ENCODE measurements around the gene PLA2G6.
"Not testable (repeated sequence)": the region's sequence is repeated elsewhere in the genome, so short reads cannot be mapped to it uniquely, and the experiment has no call there.

PLA2G6 gene

DNA sequence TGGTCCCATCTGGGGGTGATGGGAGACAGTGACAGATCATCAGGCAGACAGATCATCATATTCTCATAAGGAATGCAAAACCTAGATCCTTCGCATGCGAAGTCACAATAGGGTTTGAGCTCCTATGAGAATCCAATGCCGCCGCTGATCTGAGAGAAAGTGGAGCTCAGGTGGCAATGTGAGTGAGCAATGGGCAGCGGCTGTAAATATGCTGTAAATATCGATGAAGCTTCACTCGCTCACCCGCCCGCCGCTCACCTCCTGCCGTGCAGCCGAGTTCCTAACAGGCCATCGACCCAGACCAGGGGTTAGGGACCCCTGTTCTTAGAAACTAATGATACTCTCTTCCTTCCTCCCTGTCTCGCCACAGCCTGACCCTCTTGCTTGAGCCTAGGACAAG is 9.4 kb upstream of the PLA2G6 start:
- DNase-seq = no peak

DNA sequence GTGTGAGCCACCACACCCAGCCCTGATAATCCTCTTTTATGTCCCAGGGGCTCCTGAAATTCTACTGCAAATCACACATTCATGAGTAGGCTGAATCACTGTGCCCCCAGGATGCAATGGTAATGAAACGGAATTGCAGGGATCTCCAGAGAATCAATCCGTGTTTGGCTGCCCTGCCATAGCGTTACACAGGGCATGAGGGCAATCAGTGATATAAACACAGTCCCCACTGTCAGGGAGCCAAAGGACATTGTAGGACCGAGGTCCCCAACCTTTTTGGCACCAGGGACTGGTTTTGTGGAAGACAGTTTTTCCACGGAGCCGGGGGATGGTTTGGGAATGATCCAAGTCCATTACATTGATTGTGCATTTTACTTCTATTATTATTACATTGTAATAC is 9.0 kb upstream of the PLA2G6 start:
- DNase-seq = no peak

DNA sequence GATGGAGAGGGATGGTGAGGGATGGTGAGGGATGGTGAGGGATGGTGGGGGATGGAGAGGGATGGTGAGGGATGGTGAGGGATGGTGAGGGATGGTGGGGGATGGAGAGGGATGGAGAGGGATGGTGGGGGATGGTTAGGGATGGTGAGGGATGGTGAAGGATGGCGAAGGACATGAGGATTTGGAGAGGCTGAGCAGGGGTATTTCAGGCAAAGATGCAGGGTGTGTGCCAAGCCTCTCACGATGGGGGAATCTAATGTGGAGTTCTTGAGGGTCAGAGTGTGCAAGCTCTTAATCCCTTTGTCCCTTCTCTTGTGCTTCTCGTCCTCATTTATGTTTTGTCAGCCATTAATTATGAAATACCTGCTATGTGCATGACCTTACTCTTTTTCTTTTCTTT is 7.5 kb upstream of the PLA2G6 start:
- DNase-seq = no peak

DNA sequence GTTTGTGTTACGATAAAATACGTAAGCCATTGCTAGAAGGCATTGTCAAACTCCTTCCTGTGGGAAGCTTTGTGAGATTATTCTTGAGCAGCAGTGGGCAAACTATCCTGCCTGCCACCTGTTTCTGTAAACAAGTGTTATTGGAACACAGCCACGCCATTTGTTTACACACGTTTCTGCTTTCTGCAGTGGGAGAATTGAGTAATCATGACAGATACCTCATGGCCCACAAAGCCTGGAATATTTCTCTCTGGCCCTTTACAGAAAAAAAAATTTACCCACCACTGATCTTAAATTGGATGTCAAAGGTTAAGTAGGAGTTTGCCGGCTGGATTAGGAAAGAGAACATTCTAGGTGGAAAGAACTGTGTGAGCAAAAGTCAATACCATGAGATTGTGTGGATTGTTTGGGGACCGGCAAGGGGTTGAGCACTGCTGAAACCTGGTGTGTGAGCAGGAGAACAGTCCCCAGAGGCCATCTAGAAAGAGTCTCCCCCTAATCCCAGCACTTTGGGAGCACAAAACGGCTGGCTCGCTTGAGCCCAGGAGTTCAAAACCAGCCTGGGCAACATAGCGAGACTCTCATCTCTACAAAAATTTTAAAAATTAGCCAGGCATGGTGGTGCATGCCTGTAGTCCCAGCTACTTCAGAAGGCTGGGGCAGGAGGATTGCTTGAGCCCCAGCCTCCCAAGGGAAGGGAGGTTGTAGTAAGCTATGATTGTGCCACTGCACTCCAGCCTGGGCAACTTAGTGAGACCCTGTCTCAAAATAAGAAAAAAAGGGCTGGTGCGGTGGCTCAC is 6.0 kb upstream of the PLA2G6 start:
- no peak for DNase-seq

DNA sequence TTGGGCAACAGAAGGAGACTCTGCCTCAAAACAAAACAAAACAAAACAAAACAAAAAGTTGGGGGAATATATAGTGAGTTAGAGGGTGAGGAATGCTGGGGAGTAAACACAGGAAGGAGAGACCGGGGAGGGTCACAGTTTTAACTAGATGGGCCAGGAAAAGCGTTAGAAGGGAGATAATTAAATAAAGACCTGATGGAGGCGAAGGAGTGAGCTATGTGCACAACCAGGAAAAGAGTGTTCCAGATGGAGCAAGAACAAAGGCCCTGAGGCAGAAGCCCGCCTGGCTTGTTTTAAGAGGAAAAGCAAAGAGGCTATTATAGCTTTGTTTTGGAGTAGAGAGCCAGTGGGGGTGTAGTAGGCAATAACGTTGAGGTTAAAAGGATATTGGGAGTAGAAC is 4.8 kb upstream of the PLA2G6 start:
- DNase-seq = no peak

DNA sequence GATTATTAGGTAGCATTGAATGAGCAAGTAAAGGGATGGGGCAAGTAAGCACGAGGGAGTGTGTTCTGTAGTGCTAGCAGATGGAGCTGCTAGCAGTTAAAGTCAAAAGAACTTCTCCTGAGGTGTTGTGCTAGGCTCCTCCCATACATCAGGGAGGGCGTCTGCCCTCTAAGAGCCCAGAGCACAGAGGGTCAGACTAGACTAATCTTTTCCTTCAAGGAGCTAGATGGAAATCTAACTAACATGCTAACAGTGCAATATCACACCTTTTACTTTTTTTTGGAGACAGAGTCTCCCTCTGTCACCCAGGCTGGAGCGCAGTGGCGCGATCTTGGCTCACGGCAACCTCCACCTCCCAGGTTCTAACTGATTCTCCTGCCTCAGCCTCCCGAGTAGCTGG is 3.2 kb upstream of the PLA2G6 start:
- DNase-seq = no peak

DNA sequence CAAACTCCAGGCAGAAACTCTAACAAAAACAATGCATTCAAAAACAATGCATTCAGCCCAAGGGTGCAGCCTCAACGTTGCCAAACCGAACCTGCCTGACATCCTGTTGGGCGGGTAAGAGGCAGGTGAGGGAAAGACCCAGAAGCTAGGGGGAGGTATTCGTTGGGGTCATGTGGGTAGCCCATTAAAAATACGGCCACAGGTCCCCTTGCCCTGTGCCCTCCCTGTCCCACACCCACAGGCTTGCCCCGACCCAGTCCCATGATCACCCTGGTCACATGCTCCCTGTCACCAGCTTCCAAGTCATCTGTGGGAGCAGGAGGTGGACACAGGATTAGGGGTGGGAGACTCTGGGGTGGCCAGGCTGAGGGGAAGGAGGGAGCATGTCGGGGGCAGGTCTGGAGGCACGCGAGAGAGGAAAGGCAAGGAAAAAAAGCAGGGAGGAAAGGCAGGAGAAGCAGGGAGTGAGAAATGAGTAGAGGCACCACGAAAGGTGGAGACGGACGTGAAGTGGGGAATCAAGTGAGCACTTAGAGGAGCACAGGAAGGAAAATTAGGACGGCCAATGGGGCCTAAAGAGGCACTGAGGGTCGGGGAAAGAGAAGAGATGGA is 683 bp downstream of the PLA2G6 start:
- no peak for DNase-seq

DNA sequence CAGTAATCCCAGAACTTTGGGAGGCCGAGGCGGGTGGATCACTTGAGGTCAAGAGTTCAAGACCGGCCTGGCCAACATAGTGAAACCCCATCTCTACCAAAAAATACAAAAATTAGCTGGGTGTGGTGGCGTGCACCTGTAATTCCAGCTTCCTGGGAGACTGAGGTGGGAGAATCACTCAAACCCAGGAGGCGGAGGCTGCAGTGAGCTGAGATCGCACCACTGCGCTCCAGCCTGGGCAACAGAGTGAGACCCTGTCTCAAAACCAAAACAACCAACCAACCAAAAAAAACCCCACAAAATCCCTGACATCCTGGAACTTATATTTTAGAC is 3.1 kb downstream of the PLA2G6 start:
- DNase-seq = not testable (repeated sequence)

DNA sequence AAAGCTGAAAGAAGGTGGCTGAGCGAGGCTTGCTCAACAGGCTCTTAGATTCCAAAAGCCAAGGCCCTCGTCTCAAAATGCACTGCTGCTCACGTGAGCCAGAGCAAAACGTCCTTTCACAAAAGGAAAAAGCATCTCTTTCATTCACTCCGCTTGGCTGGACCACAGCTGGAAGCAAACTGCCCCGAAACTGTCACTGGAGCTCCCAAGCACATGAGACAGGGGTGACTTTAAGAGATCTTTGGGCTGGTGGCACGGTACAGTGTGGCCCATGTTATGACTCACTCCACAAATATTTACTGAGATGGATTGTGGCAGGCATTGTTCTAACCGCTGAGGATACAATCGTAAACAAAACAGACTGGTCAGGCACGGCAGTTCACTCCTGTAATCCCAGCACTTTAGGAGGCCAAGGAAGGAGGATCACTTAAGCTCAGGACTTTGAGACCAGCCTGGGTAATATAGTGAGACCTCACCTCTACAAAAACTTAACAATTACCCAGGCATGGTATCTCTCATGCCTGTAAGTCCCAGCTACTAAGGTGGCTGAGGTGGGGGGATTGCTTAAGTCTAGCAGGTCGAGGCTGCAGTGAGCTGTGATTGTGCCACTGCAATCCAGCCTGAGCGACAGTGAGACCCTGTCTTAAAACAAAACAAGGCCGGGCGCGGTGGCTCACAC is 3.6 kb downstream of the PLA2G6 start:
- DNase-seq = no peak

DNA sequence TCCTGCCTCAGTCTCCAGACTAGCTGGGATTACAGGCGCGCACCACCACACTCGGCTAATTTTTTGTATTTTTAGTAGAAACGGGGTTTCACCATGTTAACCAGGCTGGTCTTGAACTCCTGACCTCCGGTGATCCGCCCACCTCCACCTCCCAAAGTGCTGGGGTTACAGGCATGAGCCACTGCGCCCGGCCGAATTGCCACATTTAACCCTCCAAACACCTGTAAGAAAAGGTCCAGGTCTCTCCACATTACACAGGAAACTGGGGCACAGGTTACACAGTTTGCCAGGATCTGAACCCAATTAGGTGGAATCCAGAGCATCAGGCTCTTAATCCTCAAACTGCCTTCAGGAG is 4.1 kb downstream of the PLA2G6 start:
- DNase-seq = not testable (repeated sequence)

DNA sequence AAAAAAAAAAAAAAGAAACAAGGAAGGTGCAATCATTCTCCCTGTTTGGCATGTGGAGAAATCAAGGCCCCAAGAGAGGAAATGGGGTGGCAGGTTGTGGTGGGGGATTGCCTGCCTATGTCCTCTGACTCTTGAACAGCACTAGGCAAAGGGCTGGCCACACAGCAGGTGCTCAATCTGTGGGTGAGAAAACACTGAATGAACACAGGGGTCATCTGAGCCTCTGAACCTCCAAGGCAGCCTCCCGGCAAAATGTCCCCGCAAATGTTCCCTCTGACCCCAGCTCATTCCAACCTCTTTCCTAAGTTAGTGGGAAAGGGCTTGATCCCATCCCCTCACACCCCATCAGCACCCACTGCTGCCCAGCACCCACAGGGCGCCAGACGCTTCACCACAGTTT is 4.6 kb downstream of the PLA2G6 start:
- DNase-seq = no peak

DNA sequence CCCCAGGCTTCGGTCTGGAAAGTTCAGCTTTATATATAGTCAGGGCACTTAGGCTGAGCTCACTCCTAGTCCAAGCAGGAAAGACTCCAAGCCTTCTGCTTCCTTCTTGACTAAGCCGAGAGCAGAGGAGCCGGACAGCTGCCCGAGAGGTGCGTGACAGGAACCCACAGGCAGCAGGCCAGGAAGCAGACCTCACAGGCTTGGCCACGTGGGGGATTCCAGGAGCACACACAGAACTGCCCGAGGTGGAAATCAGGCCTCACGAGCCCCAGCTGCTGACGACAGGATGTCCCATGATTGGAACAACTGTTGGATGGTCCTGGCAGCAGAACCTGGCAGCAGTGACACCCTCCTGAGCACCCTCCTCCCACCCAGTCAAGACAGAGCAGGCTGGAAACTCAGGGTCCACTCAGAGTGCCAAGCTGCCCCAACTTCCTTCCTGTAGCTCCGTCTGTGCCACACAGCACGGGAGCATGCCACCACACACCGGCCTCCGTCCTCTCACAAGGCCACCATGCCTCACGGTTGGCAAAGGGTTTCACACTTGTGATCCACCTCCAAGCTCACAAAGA is 5.4 kb downstream of the PLA2G6 start:
- no peak for DNase-seq

DNA sequence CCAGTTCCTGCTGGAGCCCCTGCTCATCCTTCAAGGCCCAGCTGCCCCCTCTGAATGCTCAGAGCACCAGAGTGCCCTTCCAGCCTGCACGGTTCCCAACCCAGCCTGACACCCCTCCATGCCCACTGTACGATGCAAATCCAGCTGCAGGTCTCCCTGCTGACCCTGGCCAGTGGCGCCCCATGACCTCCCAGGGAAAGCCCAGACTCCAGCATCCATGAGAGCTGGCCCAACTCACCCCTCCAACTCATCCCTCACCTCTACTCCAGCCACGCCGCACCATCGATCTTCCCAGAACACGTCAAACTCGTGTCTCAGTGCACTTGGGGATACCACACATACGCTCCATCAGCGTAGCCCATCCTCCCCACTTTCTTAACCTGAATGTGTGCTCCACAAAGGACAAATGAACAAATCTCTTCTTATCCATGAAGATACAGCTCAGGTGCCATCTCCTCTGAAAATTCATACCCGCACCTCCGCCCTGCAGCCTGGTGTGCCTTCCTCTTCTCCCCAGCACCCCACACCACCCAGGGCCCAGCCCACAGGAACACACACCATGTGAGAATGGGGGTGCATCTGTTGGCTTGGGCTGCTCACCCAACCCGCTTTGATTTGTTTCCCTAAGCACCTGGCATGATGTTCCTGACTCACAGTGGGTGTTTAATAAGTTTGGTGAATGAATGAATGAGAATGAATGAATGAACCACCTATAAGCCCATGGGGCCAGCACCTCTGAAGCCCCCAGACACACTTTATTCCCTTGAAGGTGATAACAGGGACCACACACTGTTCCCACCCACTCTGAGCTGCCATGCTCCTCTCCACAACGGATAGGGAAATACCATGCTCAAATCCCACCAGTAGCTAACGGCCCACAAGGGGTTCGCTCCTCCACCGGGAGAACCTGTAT is 6.2 kb downstream of the PLA2G6 start:
- no peak for DNase-seq

DNA sequence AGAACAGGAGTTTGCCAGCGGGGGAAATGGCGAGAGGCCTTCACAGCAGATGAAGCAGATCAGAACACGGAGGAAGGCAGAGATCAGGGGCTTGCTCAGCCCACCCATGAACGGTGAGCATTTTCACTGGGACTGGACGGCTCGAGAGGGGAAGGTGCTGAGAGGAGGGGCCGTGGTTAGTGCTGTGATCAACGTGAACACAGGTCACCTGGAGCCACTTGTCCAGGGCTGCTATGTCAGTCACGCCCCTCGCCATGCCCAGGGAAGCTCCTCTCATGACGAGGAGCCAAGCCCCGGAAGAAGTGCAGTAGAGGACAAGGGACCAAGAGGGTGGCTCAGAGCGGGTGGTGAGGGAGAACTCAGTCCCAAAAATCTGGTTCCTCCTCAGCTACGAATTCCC is 7.0 kb downstream of the PLA2G6 start:
- no peak for DNase-seq

DNA sequence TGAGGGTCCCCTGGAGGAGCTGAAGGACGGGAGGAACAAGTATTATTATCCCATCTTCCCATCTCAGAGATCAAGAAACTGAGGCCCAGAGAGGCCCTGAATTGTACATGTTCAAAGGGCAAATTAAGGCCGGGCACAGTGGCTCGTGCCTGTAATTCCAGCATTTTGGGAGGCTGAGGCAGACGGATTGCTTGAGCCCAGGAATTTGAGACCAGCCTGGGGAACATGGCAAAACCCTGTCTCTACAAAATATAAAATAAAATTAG is 8.1 kb downstream of the PLA2G6 start:
- DNase-seq = no peak

DNA sequence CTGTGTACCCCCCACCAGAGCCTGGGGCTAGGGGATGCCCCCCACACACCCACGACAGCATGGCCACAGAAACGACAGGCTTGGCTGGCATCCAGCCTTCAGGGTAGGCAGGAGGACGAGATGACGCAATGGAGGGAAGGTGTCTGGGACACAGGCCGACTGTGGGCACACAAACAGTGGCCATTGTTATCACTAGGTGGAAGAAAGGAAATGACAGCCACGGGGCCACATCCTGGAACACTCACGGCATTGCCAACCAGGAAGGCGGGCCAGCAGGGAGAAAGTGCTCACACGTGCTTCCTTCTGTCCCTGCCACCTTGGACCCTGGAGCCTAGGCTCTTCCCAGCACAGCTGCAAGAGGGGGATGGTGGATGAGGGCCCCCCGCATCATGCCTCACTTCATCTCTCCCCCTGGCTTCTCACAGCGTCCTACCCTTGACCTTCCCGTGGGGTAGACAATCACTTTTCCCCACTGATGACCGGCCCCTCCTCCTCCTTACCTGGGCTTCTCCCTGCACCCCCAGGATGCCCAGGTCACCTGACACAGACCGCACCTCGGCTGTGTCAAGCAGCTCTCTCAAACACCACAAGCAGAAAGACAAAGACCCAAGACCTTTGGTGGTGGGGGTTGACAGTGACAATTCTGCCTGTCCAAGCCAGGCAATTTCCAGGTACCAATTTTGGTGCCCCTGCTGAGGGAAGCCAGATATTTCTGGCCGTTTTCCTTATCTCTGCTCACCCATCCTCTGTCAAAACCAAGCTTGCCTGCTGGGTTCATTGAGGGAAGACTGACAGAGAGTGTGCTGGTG is 8.6 kb downstream of the PLA2G6 start:
- DNase-seq = no peak

DNA sequence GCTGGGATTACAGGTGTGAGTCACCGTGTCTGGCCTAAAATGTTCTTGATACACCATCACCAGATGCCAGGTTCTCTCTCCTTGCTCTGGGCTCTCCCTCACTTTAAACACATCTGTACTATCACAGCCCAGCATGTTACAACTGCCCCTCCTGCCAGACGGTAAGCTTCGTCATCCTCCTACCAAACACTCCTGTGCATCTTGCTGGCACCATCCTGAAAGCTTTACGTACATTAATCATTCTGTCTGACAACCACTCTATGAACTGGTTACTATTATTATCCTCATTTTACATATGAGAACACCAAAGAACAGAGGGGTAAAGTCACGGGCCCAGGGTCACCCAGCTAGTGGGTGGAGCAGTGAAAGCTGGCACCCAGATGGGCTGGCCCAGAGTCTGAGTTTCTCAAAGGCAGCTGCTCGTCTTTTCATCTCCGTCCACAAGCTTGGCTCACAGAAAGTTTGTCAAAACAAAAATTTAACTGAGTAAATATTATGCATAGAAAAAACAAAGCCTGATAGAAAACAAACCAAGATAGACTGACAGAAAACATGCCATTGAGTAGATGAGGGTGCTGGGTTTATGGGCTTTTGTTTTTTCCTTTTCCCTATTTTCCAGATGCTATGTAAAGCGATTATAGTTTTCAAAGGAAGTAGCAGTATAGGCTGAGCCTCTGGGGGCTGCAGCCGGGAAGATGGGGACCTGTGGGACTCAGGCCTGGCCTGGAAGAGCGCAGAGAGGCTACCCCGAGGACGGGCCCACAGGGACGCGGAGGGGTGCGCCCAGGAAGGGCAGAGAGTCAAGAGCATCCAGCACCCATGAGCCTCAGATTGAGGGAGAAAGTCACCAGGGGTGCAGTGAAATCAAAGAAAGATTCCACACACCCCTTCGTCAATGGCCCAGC is 9.5 kb downstream of the PLA2G6 start:
- no peak for DNase-seq

DNA sequence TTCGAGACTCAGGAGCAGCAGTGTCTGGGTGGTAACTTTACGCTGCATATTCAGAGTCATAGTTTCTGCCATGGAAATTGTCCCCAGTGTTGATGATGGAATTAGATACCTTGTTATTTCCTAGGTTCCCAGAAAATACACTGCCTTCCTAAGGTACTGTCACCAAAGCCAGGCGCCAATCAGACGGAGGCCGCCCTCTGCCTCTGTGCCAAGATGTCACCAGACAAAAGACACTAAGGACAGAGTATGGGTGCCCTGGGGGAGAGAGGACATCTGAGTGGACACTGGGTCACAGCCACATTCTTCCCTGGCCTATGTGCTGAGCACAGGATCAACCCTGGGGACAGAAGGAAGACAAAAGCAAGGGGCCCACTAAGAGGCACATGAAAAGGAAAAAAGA is 11.2 kb downstream of the PLA2G6 start:
- no peak for DNase-seq

DNA sequence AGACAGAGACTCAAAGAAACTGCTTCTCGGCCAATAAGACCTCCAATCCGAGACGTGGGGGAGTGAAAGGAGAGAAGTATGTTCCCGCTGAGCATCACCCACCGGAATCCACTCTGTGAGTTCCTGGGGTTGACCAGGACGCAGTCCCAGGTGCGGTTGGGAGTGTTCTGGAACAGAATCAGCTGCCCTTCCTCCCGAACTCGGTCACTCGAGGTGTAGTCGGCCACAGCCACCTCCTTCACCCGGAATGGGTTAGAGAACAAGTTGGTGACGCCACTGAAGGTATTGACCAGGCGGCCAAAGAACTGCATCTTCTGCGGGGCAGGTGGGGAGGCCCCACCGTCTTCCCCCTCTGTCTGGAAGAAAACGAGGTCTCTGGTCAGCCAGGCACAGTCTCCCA is 12.5 kb downstream of the PLA2G6 start:
- no peak for DNase-seq

DNA sequence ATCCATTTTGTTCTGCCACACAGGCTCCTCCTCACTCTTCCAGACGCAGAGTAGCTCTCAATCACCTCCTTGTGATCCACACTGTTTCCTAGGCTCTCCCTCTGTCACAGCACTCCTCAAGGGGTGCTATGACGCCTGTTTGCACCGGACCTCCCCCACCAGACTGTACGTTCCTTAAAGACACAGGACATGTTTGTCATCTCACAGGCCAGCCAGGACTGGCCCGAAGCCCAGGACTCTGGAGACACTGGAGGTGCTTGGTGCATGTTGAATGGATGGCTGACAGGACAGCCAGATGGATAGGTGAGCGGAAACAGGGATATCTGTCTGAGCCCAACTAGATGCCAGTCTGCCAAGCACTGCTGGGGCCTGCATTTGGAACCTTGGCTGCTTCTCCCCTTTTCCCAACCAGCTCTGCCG is 13.6 kb downstream of the PLA2G6 start:
- DNase-seq = no peak

DNA sequence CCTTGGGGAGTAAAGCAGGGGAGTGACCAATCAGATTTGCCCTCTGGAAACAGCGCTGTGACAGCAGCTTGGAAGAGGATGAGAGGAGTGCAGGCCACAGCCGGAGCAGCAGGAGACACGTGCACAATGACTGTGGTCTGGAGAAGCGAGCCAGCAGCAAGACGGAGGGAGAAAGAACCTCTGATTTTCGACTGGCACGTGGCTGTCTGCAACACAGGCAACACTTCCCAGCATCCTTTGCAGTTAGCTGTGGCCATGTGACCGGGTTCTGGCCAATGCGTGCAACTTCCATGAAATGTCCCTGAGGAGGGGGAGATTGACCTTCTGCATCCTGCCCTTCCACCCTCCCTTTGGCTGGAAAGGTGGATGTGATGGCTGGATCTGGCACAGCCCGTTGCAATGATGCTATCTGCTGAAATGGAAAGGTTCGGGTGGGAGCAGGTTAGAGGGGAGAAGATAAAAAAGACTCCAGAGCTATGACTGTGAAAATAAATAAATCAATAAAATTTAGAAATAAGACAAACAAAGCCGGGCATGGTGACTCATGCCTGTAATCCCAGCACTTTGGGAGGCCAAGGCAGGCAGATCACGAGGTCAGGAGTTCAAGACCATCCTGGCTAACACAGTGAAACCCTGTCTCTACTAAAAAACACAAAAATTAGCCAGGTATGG is 15.6 kb downstream of the PLA2G6 start:
- no peak for DNase-seq

Measured in stimulated activated CD4-positive, alpha-beta T cell treated with anti-CD3 and anti-CD28 coated beads, Interleukin-12 subunit alpha, Interleukin-12 subunit beta, amount 100 ng/mL, for 4 hours (primary cell).